ENCODE results near the gene FAM228B. TPM values are rescaled to one million over a fixed set of nuclear protein-coding genes. Genes with fewer than 3 reads are reported as not detected.
"Not testable (repeated sequence)": the region's sequence is repeated elsewhere in the genome, so short reads cannot be mapped to it uniquely, and the experiment has no call there.

Gene FAM228B
- total and polyA plus RNA-seq, 2 donors (not counting 1 experiment from before 2014, with no cell fraction given): 11.9 to 13.1 TPM

- Histone ChIP-seq H3K79me2 (ENCODE audit: control insufficient read depth, insufficient read depth, low read length) (no peaks in the 10 kb centered on the region), H3K9me3 (ENCODE audit: control insufficient read depth, insufficient read depth, low read depth, low read length) (no peaks in the 10 kb centered on the region), H2AFZ (ENCODE audit: low read length) (no peak overlapping the region), H3K9ac (ENCODE audit: insufficient read depth, low read length) (no peak overlapping the region), H4K20me1 (ENCODE audit: control insufficient read depth, extremely low read depth, insufficient read depth, low read length) (no peaks in the 10 kb centered on the region), H3K27ac (ENCODE audit: insufficient read depth, low read length) (no peak overlapping the region), H3K4me2 (ENCODE audit: extremely low read depth, insufficient read depth, low read length) (no peak overlapping the region), H3K4me3 (replicated peaks in 1 of 4; ENCODE audit: control extremely low read depth in 1 of 4, insufficient read depth in 1 of 4, low read depth in 3 of 4, low read length in 4 of 4) (no peak overlapping the region), H3K27me3 (ENCODE audit: control insufficient read depth, insufficient read depth, low read length) (no peaks in the 10 kb centered on the region), H3K4me1 (ENCODE audit: control insufficient read depth, extremely low read depth, insufficient read depth, low read length) (no peaks in the 10 kb centered on the region), H3K36me3 (ENCODE audit: control insufficient read depth, insufficient read depth, low read length) (no peaks in the 10 kb centered on the region)
- TF ChIP-seq CTCF (conservative IDR thresholded peaks at IDR 0.05 in 1 of 2, IDR thresholded peaks at IDR 0.05 in 1 of 2; ENCODE audit: low read depth in 1 of 2, low read length in 2 of 2) (no peak), EZH2 (IDR thresholded peaks at IDR 0.05; ENCODE audit: low read length, missing control alignments) (no peak)
- DNase-seq (ENCODE audit: low read depth in 2 of 2): no peak
Measured at GRCh38 chr2:24191848-24192247, 68.6 kb downstream of the FAM228B start.

GRCh38 chr2:24197213-24197612 is 73.9 kb downstream of the FAM228B start:
- H3K4me3 ChIP-seq (replicated peaks in 1 of 4; ENCODE audit: control extremely low read depth in 1 of 4, insufficient read depth in 1 of 4, low read depth in 3 of 4, low read length in 4 of 4); H3K36me3 ChIP-seq (ENCODE audit: control insufficient read depth, insufficient read depth, low read length); H4K20me1 ChIP-seq (ENCODE audit: control insufficient read depth, extremely low read depth, insufficient read depth, low read length); H3K4me1 ChIP-seq (ENCODE audit: control insufficient read depth, extremely low read depth, insufficient read depth, low read length); H2AFZ ChIP-seq (ENCODE audit: low read length); H3K4me2 ChIP-seq (ENCODE audit: extremely low read depth, insufficient read depth, low read length); H3K9ac ChIP-seq (ENCODE audit: insufficient read depth, low read length); H3K79me2 ChIP-seq (ENCODE audit: control insufficient read depth, insufficient read depth, low read length); DNase-seq (ENCODE audit: low read depth in 2 of 2); H3K27ac ChIP-seq (ENCODE audit: insufficient read depth, low read length); H3K27me3 ChIP-seq (ENCODE audit: control insufficient read depth, insufficient read depth, low read length); H3K9me3 ChIP-seq (ENCODE audit: control insufficient read depth, insufficient read depth, low read depth, low read length): not testable (repeated sequence)

- no peak overlapping the region for H2AFZ ChIP-seq (ENCODE audit: low read length)
- H3K4me2 ChIP-seq (ENCODE audit: extremely low read depth, insufficient read depth, low read length): no peak overlapping the region
- H3K4me3 ChIP-seq (replicated peaks in 1 of 4; ENCODE audit: control extremely low read depth in 1 of 4, insufficient read depth in 1 of 4, low read depth in 3 of 4, low read length in 4 of 4): no peak overlapping the region
- peaks cover 2% of the 10 kb centered on the region for H3K36me3 ChIP-seq (ENCODE audit: control insufficient read depth, insufficient read depth, low read length)
- no peak overlapping the region for H3K27ac ChIP-seq (ENCODE audit: insufficient read depth, low read length)
- no peak overlapping the region for H3K9ac ChIP-seq (ENCODE audit: insufficient read depth, low read length)
- no peaks in the 10 kb centered on the region for H3K27me3 ChIP-seq (ENCODE audit: control insufficient read depth, insufficient read depth, low read length)
- DNase-seq (ENCODE audit: low read depth in 2 of 2): peak in 1 of 2 donors; percentile 8
- TF ChIP-seq CTCF (conservative IDR thresholded peaks at IDR 0.05 in 1 of 2, IDR thresholded peaks at IDR 0.05 in 1 of 2; ENCODE audit: low read depth in 1 of 2, low read length in 2 of 2) (no peak), EZH2 (IDR thresholded peaks at IDR 0.05; ENCODE audit: low read length, missing control alignments) (no peak)
- no peaks in the 10 kb centered on the region for H4K20me1 ChIP-seq (ENCODE audit: control insufficient read depth, extremely low read depth, insufficient read depth, low read length)
- H3K79me2 ChIP-seq (ENCODE audit: control insufficient read depth, insufficient read depth, low read length): no peaks in the 10 kb centered on the region
- H3K4me1 ChIP-seq (ENCODE audit: control insufficient read depth, extremely low read depth, insufficient read depth, low read length): no peaks in the 10 kb centered on the region
- H3K9me3 ChIP-seq (ENCODE audit: control insufficient read depth, insufficient read depth, low read depth, low read length): no peaks in the 10 kb centered on the region
Measured at GRCh38 chr2:24199968-24200590, 76.8 kb downstream of the FAM228B start.

Measured in fibroblast of lung (primary cell).